ENCODE measurements around the gene PIK3AP1.
"Not testable (repeated sequence)": the region's sequence is repeated elsewhere in the genome, so short reads cannot be mapped to it uniquely, and the experiment has no call there.

Gene PIK3AP1

DNA sequence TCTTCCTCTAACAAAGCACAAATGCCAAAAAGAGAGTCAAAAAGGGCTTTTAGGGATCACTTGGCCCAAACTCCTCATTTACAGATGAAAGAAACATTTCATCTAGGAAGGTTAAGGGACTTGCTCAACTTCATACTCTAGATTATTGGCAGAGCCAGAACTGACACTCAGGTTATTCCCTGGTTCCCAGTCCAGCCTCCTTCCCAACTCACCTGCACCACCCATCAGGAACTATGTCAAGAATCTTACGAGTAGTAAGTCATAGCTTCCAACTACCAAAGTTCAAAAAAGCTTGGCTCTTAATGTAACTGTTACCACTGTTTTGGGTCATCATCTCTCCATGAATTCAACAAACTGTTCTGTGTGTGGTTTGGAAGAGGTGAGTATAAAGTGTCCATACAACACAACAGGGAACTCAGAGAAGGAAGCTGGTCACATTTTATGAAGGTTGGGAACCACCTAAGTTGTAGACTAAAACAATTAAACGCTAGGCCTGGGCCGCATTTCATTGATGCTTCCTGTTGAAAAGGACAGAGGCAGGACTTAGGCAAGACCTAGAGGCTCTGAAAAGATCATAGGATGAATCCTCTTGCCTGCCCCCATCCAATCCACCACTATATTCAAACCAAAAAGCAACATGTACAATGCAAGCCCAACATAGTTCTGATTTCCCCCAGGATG lies 9.1 kb downstream of the PIK3AP1 start:
- H3K27me3 Mint-ChIP-seq = no peaks in the 10 kb centered on the region
- no peaks in the 10 kb centered on the region for H3K36me3 Mint-ChIP-seq
- H3K4me3 Mint-ChIP-seq = no peak overlapping the region
- H3K4me1 Mint-ChIP-seq = no peaks in the 10 kb centered on the region
- no peak overlapping the region for H3K27ac Mint-ChIP-seq
- H3K9me3 Mint-ChIP-seq = no peaks in the 10 kb centered on the region

GRCh38 chr10:96709525-96709924 lies 10.8 kb downstream of the PIK3AP1 start:
- Mint-ChIP-seq H3K27ac (no peak overlapping the region), H3K4me1 (no peaks in the 10 kb centered on the region), H3K27me3 (no peaks in the 10 kb centered on the region), H3K36me3 (no peaks in the 10 kb centered on the region), H3K9me3 (no peaks in the 10 kb centered on the region), H3K4me3 (no peak overlapping the region)

DNA sequence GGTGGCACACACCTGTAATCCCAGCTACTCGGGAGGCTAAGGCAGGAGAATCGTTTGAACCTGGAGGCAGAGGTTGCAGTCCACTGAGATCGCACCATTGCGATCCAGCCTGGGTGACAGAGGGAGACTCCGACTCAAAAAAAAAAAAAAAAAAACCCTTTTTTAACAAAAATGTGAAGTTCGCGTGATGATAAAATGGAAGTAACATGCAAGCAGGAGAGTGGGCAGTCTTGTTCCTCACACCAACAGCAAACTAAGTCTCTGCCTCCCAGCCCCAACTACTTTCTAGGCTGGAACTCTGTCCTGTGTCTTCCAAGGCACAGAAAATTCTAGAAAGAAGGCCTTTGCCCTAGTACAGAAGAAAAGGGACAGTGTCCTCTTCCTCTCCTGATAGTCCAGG lies 11.3 kb downstream of the PIK3AP1 start:
- no peaks in the 10 kb centered on the region for H3K9me3 Mint-ChIP-seq
- no peaks in the 10 kb centered on the region for H3K4me1 Mint-ChIP-seq
- no peak overlapping the region for H3K27ac Mint-ChIP-seq
- no peaks in the 10 kb centered on the region for H3K36me3 Mint-ChIP-seq
- H3K27me3 Mint-ChIP-seq = no peaks in the 10 kb centered on the region
- no peak overlapping the region for H3K4me3 Mint-ChIP-seq

GRCh38 chr10:96708456-96708855 lies 11.9 kb downstream of the PIK3AP1 start:
- H3K27me3 Mint-ChIP-seq = no peaks in the 10 kb centered on the region
- no peaks in the 10 kb centered on the region for H3K9me3 Mint-ChIP-seq
- no peak overlapping the region for H3K27ac Mint-ChIP-seq
- H3K36me3 Mint-ChIP-seq = no peaks in the 10 kb centered on the region
- H3K4me1 Mint-ChIP-seq = no peaks in the 10 kb centered on the region
- H3K4me3 Mint-ChIP-seq = no peak overlapping the region

- H3K4me3 Mint-ChIP-seq = no peak overlapping the region
- no peaks in the 10 kb centered on the region for H3K36me3 Mint-ChIP-seq
- H3K27ac Mint-ChIP-seq = no peak overlapping the region
- no peaks in the 10 kb centered on the region for H3K4me1 Mint-ChIP-seq
- H3K27me3 Mint-ChIP-seq = no peaks in the 10 kb centered on the region
- no peaks in the 10 kb centered on the region for H3K9me3 Mint-ChIP-seq
Measured at GRCh38 chr10:96706331-96706853, 13.9 kb downstream of the PIK3AP1 start.

DNA sequence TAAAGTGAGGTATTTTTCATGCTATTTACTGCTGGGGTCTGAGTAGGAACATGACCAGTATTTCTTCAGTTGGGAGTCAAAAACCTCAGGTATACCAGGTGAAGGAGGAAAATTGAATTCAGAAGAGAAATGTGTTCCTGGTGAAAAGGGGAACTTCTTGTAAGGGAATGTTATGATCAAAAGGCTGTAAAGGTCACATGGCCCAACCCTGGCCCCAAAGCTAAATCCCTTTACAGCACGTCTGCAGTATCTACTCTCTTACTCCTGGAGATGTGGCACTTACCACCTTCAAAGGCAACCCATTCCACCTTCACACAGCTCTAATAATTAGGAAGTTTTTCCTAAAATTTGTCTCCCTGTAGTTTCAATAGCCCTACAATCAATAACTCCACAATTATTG lies 15.2 kb downstream of the PIK3AP1 start:
- H3K27ac Mint-ChIP-seq = no peak overlapping the region
- H3K36me3 Mint-ChIP-seq = no peaks in the 10 kb centered on the region

GRCh38 chr10:96704563-96704962 lies 15.8 kb downstream of the PIK3AP1 start:
- no peaks in the 10 kb centered on the region for H3K9me3 Mint-ChIP-seq
- no peaks in the 10 kb centered on the region for H3K36me3 Mint-ChIP-seq
- H3K4me1 Mint-ChIP-seq = no peaks in the 10 kb centered on the region
- H3K4me3 Mint-ChIP-seq = no peak overlapping the region
- no peak overlapping the region for H3K27ac Mint-ChIP-seq
- H3K27me3 Mint-ChIP-seq = no peaks in the 10 kb centered on the region

More for the DNA sequence above, 15.2 kb downstream of the PIK3AP1 start:
- H3K9me3 Mint-ChIP-seq = no peaks in the 10 kb centered on the region
- no peak overlapping the region for H3K4me3 Mint-ChIP-seq
- H3K4me1 Mint-ChIP-seq = no peaks in the 10 kb centered on the region
- no peaks in the 10 kb centered on the region for H3K27me3 Mint-ChIP-seq

GRCh38 chr10:96703358-96703757 lies 17.0 kb downstream of the PIK3AP1 start:
- Mint-ChIP-seq H3K36me3 (no peaks in the 10 kb centered on the region), H3K4me3 (no peak overlapping the region), H3K27ac (no peak overlapping the region), H3K4me1 (no peaks in the 10 kb centered on the region), H3K27me3 (no peaks in the 10 kb centered on the region), H3K9me3 (no peaks in the 10 kb centered on the region)

DNA sequence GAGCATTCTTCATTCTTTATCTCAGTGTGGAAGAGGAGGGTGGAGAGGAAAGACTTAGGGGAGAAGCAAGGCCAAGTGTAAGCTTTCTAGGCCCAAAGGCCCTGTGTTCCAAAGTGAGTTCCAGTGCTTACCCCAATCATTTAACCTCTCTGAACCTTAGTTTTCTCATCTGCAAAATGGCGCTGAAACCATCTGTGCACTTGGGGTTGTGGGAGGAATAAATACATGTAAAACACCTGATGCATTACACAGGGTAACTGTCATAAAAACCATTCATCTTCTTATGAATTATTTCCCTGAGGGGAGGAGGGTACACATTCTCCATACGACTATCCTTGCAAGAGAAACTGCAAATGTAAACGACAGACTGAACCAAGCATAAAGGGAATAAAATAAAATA lies 19.0 kb downstream of the PIK3AP1 start:
- Mint-ChIP-seq H3K9me3 (no peaks in the 10 kb centered on the region), H3K4me3 (no peak overlapping the region), H3K27ac (no peak overlapping the region), H3K4me1 (peaks cover 4% of the 10 kb centered on the region), H3K27me3 (no peaks in the 10 kb centered on the region), H3K36me3 (no peaks in the 10 kb centered on the region)

DNA sequence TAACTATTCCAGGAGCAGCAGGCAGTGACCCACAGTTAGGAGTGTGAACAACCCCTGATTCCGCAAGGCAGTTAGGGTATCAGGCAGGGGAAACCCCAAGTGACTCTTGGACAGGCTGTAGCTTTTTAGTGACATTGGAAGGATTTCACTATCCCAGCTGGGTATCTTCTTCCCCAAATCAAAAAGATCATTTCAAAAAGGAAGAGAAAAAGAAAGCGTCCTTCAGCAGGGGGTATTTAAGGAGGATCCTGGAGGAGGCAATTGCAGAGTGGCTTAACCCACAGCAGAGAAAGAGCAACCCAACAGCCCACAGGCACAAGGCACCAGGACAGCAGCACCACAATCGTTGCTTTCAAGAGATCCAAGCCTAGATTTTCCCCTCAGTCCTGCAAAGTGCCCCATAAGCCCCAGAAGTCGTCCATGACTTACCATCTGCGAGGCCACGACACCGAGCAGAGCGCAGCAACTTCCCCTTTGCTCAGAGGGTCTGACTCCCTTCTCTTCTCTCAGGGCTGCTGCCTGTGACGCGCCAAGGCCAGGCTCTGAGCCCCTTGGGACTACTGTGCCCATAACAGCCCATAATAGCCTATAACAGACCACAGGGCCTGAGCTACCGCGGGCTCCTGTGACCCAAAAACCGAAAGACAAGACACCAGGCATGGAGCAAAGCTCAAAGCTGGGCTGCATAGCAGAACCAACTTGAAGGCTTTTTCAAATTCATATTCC lies 19.8 kb downstream of the PIK3AP1 start:
- Mint-ChIP-seq H3K4me1 (peaks cover 11% of the 10 kb centered on the region), H3K36me3 (no peaks in the 10 kb centered on the region), H3K27ac (no peak overlapping the region), H3K27me3 (no peaks in the 10 kb centered on the region), H3K9me3 (no peaks in the 10 kb centered on the region), H3K4me3 (no peak overlapping the region)

- H3K36me3 Mint-ChIP-seq = no peaks in the 10 kb centered on the region
- H3K27ac Mint-ChIP-seq = no peak overlapping the region
- no peaks in the 10 kb centered on the region for H3K9me3 Mint-ChIP-seq
Measured at GRCh38 chr10:96699613-96700012, 20.7 kb downstream of the PIK3AP1 start.

DNA sequence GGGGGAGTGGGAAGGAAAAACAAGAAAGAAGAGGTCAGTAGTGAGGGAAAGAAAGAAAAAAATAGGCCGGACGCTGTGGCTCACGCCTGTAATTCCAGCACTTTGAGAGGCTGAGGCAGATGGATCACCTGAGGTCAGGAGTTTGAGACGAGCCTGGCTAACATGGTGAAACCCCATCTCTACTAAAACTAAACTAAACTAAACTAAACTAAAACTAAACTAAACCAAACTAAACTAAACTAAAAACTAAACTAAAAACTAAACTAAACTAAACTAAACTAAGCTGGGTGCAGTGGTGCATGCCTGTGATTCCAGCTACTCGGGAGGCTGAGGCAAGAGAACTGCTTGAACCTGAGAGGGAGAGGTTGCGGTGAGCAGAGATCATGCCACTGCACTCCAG lies 22.0 kb downstream of the PIK3AP1 start:
- H3K36me3 Mint-ChIP-seq, H3K9me3 Mint-ChIP-seq, H3K4me3 Mint-ChIP-seq, H3K27me3 Mint-ChIP-seq: not testable (repeated sequence)
- Mint-ChIP-seq H3K27ac (peak overlapping the region; percentile 37), H3K4me1 (peaks cover 24% of the 10 kb centered on the region)

More at GRCh38 chr10:96699613-96700012, 20.7 kb downstream of the PIK3AP1 start:
- no peaks in the 10 kb centered on the region for H3K27me3 Mint-ChIP-seq
- H3K4me1 Mint-ChIP-seq = peaks cover 21% of the 10 kb centered on the region
- no peak overlapping the region for H3K4me3 Mint-ChIP-seq

- H3K36me3 Mint-ChIP-seq = no peaks in the 10 kb centered on the region
- peaks cover 27% of the 10 kb centered on the region for H3K4me1 Mint-ChIP-seq
- no peaks in the 10 kb centered on the region for H3K9me3 Mint-ChIP-seq
- no peak overlapping the region for H3K4me3 Mint-ChIP-seq
- H3K27me3 Mint-ChIP-seq = no peaks in the 10 kb centered on the region
- no peak overlapping the region for H3K27ac Mint-ChIP-seq
Measured at GRCh38 chr10:96697438-96697837, 22.9 kb downstream of the PIK3AP1 start.

DNA sequence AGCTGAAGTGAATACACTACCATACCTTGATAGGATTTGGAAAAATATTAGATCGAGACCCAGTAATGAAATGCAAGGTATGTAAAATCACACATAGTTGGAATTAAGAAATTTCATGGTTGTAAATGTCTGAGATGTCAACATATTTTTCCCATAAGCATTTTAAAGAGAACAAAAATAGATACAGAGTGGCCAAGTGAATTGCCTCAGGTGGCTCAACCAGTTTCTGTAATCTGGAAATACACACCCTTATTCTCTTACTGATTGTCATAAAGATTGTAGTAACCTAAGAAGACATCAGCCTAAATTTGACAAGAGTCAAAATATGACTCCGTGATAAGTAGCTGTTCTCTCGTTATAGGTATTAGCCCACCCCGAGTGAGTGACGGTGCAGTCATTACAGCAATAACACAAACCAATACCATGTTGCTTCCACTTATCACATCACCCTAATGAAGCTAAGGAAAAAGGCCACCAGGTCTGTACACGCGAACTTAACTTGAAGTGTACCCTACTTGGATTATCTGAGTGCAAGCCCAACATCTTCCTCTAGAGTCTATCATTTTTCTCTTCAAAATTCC lies 23.4 kb downstream of the PIK3AP1 start:
- Mint-ChIP-seq H3K36me3 (no peaks in the 10 kb centered on the region), H3K9me3 (no peaks in the 10 kb centered on the region), H3K27ac (no peak overlapping the region), H3K4me3 (no peak overlapping the region), H3K4me1 (peaks cover 27% of the 10 kb centered on the region), H3K27me3 (no peaks in the 10 kb centered on the region)

DNA sequence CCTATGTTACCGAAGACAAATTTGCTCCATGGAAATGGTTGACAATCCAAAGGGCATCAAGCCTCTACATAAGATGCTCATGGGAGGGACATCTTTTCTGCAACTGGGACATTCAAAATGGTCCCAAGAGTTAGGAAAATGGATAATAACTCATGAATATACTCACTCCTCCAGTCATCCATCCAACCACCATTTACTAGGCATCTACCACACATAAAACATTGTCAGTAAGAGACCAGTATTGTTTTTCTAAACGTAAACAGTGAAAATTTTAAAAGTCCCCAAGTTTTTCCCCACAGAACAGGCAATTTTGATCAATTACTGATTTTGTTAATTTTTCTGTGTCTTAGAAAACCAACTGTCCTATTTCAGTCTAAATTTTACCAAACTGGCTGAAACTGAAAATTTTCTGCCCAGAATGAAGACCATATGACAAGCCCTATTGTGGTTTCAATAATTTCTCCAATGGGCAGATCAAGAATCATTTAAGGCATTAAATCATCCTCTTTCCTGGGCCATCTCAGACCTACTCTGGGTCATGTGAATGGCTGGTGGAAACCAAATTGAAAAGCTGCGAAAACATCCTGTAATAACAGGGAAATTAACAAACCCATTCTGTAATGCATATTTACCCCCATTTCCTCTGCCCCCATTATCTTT lies 24.2 kb downstream of the PIK3AP1 start:
- H3K4me1 Mint-ChIP-seq = peaks cover 27% of the 10 kb centered on the region
- H3K27ac Mint-ChIP-seq = no peak overlapping the region
- no peaks in the 10 kb centered on the region for H3K27me3 Mint-ChIP-seq
- no peak overlapping the region for H3K4me3 Mint-ChIP-seq
- H3K9me3 Mint-ChIP-seq = no peaks in the 10 kb centered on the region
- no peaks in the 10 kb centered on the region for H3K36me3 Mint-ChIP-seq

DNA sequence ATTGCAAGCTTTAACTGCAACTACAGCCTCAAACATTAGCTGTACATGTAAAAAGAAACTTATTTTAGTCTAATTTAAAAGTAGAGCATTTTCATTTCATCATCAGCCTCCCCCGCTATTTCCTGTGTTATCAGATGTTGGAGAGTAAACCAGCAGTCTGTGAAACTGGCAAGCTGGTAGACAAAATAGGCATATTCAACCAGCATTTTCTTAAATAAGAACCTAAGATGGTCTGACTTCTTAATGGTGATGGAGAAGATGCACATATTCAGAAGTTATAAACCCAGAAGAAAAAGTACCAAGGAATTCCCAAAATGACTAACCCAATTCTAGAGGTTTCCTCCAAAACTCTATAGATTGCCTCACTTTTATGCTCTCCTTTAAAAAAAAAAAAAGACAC lies 24.9 kb downstream of the PIK3AP1 start:
- H3K27ac Mint-ChIP-seq = peak overlapping the region; percentile 5
- peak overlapping the region; percentile 45 for H3K4me3 Mint-ChIP-seq
- no peaks in the 10 kb centered on the region for H3K36me3 Mint-ChIP-seq
- no peaks in the 10 kb centered on the region for H3K9me3 Mint-ChIP-seq
- no peaks in the 10 kb centered on the region for H3K27me3 Mint-ChIP-seq
- peaks cover 27% of the 10 kb centered on the region for H3K4me1 Mint-ChIP-seq
